Measurements from ENCODE around the gene CASP9. TPM values are rescaled to one million over a fixed set of nuclear protein-coding genes. Genes with fewer than 3 reads are reported as not detected.

Gene CASP9
- total RNA-seq, 4 donors from 2014 or later, result 8.8 to 22.6 (median 15.5) TPM

DNA sequence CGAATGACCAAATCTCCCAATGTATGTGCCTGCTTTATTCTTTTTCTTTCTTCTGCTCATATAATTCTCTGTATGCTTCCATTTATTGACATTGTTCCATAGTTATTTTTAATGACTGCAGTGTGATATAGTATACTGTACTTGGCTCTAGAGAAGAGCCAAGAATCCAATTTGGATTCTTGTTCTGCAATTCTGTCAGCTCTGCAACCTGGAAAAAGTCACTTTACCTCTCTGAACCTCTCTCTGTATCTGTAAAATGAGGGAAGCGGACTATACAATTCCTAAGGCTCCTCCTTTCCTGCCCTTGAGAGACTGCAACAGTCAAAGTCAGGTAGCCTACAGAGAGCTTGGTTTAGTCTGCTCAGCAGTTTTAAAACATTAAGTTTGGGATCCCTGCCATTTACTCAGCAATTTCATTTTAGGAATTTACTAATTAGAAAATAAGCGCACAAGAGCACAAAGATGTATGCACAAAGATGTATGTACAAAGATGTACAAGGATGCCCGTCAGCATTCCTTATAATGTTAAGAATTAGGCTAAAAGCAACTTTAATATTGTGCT is 17.3 kb upstream of the CASP9 start:
- WGBS, 2 donors, result 85 to 92% methylated on average over 4 of the region's 4 CpGs
- H3K36me3 ChIP-seq, result peaks cover 0 to 100% (median 15%) of the 10 kb centered on the region in 3 donors
- peaks cover 0 to 6% (median 0%) of the 10 kb centered on the region in 3 donors for H3K4me1 ChIP-seq
- no peak for TF ChIP-seq POLR2A (IDR thresholded peaks at IDR 0.05)
- TF ChIP-seq, protein P1, sequence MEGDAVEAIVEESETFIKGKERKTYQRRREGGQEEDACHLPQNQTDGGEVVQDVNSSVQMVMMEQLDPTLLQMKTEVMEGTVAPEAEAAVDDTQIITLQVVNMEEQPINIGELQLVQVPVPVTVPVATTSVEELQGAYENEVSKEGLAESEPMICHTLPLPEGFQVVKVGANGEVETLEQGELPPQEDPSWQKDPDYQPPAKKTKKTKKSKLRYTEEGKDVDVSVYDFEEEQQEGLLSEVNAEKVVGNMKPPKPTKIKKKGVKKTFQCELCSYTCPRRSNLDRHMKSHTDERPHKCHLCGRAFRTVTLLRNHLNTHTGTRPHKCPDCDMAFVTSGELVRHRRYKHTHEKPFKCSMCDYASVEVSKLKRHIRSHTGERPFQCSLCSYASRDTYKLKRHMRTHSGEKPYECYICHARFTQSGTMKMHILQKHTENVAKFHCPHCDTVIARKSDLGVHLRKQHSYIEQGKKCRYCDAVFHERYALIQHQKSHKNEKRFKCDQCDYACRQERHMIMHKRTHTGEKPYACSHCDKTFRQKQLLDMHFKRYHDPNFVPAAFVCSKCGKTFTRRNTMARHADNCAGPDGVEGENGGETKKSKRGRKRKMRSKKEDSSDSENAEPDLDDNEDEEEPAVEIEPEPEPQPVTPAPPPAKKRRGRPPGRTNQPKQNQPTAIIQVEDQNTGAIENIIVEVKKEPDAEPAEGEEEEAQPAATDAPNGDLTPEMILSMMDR (IDR thresholded peaks at IDR 0.05), result no peak
- no peak for DNase-seq
- H3K9me3 ChIP-seq, result no peaks in the 10 kb centered on the region
- no peak overlapping the region for H3K27ac ChIP-seq
- intact Hi-C loops (cut with DNase I), result no loop called here
- H3K4me3 ChIP-seq, result no peak overlapping the region
- H3K27me3 ChIP-seq, result no peaks in the 10 kb centered on the region

DNA sequence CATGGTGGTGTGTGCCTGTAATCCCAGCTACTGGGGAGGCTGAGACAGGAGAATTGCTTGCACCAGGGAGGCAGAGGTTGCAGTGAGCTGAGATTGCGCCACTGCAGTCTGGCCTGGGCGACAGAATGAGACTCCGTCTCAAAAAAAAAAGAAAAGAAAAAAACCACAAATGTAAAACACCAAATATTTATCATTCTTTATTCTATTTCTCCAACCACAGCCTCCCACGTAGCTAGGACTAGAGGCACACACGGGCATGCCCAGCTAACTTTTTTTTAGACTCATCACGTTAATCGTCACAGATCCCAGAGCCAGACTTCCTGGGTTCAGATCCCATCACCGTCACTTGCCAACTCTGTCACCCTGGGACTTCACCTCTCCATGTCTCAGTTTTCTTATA is 16.2 kb upstream of the CASP9 start:
- no peak for DNase-seq
- H3K9me3 ChIP-seq, result no peaks in the 10 kb centered on the region

DNA sequence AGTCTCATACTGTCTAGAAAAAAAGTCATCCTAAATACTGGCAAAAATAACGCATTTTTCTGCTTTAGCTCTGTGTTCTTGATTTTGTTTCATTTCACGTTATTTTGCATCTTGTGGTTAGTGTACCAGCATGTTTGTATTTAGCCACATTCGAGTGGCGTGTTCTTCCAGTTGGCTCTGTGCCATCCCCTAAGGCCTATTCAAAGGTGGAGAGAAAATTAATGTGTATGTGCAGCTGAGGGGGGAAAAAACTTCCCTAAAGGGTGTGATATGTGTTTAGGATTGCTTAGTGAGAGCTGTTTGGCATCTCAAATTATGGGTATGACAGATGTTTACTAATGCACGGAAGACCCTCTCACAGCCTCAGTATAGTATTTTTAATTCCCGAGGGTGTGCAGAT is 14.8 kb upstream of the CASP9 start:
- Histone ChIP-seq H3K9me3 (no peaks in the 10 kb centered on the region), H3K4me3 (no peak overlapping the region), H3K36me3 (peaks cover 0 to 100% (median 10%) of the 10 kb centered on the region in 3 donors), H3K4me1 (peaks cover 0 to 6% (median 0%) of the 10 kb centered on the region in 3 donors), H3K27me3 (no peaks in the 10 kb centered on the region), H3K27ac (no peak overlapping the region)
- intact Hi-C loops (cut with DNase I), result no loop called here
- WGBS, 2 donors, result 60 to 72% methylated on average over 6 of the region's 6 CpGs
- TF ChIP-seq, protein P1 (IDR thresholded peaks at IDR 0.05), result no peak
- no peak for TF ChIP-seq POLR2A (IDR thresholded peaks at IDR 0.05)
- no peak for DNase-seq

More for the DNA sequence above, 16.2 kb upstream of the CASP9 start:
- 86 to 91% methylated on average over 8 of the region's 8 CpGs for WGBS, 2 donors
- TF ChIP-seq POLR2A (IDR thresholded peaks at IDR 0.05), result no peak
- TF ChIP-seq, protein P1 (IDR thresholded peaks at IDR 0.05), result no peak
- no peak overlapping the region for H3K4me3 ChIP-seq
- intact Hi-C loops (cut with DNase I), result no loop called here
- H3K27me3 ChIP-seq, result no peaks in the 10 kb centered on the region
- peaks cover 0 to 100% (median 15%) of the 10 kb centered on the region in 3 donors for H3K36me3 ChIP-seq
- H3K4me1 ChIP-seq, result peaks cover 0 to 6% (median 0%) of the 10 kb centered on the region in 3 donors
- H3K27ac ChIP-seq, result no peak overlapping the region

DNA sequence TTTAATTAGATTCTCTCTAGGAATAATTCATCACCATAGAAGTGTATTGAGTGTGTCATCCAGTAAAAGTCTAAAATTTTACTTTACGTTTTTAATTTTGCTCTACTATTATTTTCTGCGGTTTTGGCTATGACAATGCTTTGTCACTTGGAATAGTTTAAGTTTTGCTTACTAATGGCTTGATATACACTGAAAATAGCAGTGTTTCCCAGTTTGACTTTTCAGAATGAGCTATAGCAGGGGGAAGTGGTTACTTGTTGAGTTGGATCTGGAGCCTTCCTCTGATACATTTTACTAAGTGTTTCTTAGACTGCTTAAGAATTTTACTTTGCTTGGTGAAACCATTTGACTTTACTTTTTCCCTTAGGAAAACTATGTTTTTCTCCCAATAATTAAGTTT is 7.7 kb upstream of the CASP9 start:
- H3K4me3 ChIP-seq, result no peak overlapping the region
- 65 to 80% methylated on average over 2 of the region's 2 CpGs for WGBS, 2 donors
- TF ChIP-seq, protein P1 (IDR thresholded peaks at IDR 0.05), result no peak
- no peak for TF ChIP-seq POLR2A (IDR thresholded peaks at IDR 0.05)
- H3K9me3 ChIP-seq, result no peaks in the 10 kb centered on the region
- peaks cover 6 to 19% (median 6%) of the 10 kb centered on the region in 3 donors for H3K4me1 ChIP-seq
- H3K27ac ChIP-seq, result no peak overlapping the region
- intact Hi-C loops (cut with DNase I), result no loop called here
- no peaks in the 10 kb centered on the region for H3K27me3 ChIP-seq
- peaks cover 0 to 56% (median 0%) of the 10 kb centered on the region in 3 donors for H3K36me3 ChIP-seq
- no peak for DNase-seq

DNA sequence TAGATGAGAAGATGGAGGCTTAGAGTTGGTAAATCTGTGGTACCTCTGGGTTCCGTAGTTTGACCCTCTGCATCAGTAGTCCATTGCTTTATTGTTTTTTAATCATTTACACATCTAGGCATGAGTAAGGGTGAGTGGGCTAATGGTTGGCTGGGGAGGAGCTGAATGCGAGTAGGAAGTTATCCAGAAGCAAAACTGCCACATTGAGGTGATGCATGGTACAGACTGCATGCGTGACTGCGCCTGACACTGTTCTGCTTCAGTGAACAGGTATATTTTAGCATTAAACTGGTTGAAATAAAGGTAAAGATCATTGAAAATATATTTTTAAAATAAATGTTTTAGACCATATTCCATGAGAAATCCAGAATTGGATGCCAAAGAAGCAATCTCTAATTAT is 7.0 kb upstream of the CASP9 start:
- TF ChIP-seq, protein P1 (IDR thresholded peaks at IDR 0.05), result no peak
- no peak for TF ChIP-seq POLR2A (IDR thresholded peaks at IDR 0.05)
- H3K27ac ChIP-seq, result no peak overlapping the region
- H3K4me3 ChIP-seq, result no peak overlapping the region
- intact Hi-C loops (cut with DNase I), result no loop called here
- H3K36me3 ChIP-seq, result peaks cover 0 to 49% (median 0%) of the 10 kb centered on the region in 3 donors
- no peaks in the 10 kb centered on the region for H3K9me3 ChIP-seq
- DNase-seq, result no peak
- no peaks in the 10 kb centered on the region for H3K27me3 ChIP-seq
- peaks cover 9 to 23% (median 9%) of the 10 kb centered on the region in 3 donors for H3K4me1 ChIP-seq
- WGBS, 2 donors, result 94 to 95% methylated on average over 4 of the region's 4 CpGs
